Memory B cell (primary cell): ENCODE data around the gene RAC2.

Experiments used
- ATAC-seq: fragments of 150-1000 bp; cut with Tn5 transposase; 2 replicates; pipeline ENCODE4 v1.10.0; 2021; ENCODE audit warnings: low read depth, mild to moderate bottlenecking, moderate library complexity
- DNase-seq, 2 donors: peaks; one replicate each; pipeline ENCODE4 v3.0.0; 2022; ENCODE audit warnings: low spot score in 2 of 2
- H3K27ac Mint-ChIP-seq: one replicate; pipeline ENCODE4 v1.8.0; 2022; ENCODE audit warnings: mild to moderate bottlenecking, moderate library complexity, mixed read lengths
- H3K27me3 Mint-ChIP-seq: one replicate; pipeline ENCODE4 v1.8.0; 2022; ENCODE audit warnings: mixed read lengths
- H3K36me3 Mint-ChIP-seq: one replicate; pipeline ENCODE4 v1.8.0; 2022; ENCODE audit warnings: mild to moderate bottlenecking, mixed read lengths
- H3K4me1 Mint-ChIP-seq: one replicate; pipeline ENCODE4 v1.8.0; 2022; ENCODE audit warnings: mixed read lengths
- H3K4me3 Mint-ChIP-seq: one replicate; pipeline ENCODE4 v1.8.0; 2022; ENCODE audit warnings: mild to moderate bottlenecking, moderate library complexity, mixed read lengths
- H3K9me3 Mint-ChIP-seq: one replicate; pipeline ENCODE4 v1.8.0; 2022; ENCODE audit warnings: mixed read lengths

The RAC2 gene

GRCh38 chr22:37177755-37178154, 66.3 kb downstream of the RAC2 start:
- ATAC-seq (no peak), DNase-seq (no peak)
- Mint-ChIP-seq H3K9me3 (no peaks in the 10 kb centered on the region), H3K27ac (no peak overlapping the region), H3K36me3 (peaks cover 3% of the 10 kb centered on the region), H3K4me1 (peaks cover 13% of the 10 kb centered on the region), H3K27me3 (peaks cover 15% of the 10 kb centered on the region), H3K4me3 (no peak overlapping the region)

- peaks cover 3% of the 10 kb centered on the region for H3K36me3 Mint-ChIP-seq
- peaks cover 15% of the 10 kb centered on the region for H3K27me3 Mint-ChIP-seq
- no peaks in the 10 kb centered on the region for H3K9me3 Mint-ChIP-seq
- ATAC-seq (no peak), DNase-seq (no peak)
- H3K4me3 Mint-ChIP-seq, result no peak overlapping the region
- H3K4me1 Mint-ChIP-seq, result peaks cover 13% of the 10 kb centered on the region
- no peak overlapping the region for H3K27ac Mint-ChIP-seq
Observed at GRCh38 chr22:37177221-37177620, 66.8 kb downstream of the RAC2 start.

- Mint-ChIP-seq H3K4me3 (peak overlapping the region; percentile 76), H3K27ac (no peak overlapping the region), H3K4me1 (peaks cover 13% of the 10 kb centered on the region), H3K36me3 (peaks cover 3% of the 10 kb centered on the region), H3K9me3 (no peaks in the 10 kb centered on the region), H3K27me3 (peaks cover 15% of the 10 kb centered on the region)
- DNase-seq, result no peak
- peak; percentile 76 for ATAC-seq
Observed at GRCh38 chr22:37176464-37177061, 67.5 kb downstream of the RAC2 start.

- H3K4me1 Mint-ChIP-seq, result peaks cover 13% of the 10 kb centered on the region
- no peaks in the 10 kb centered on the region for H3K36me3 Mint-ChIP-seq
- no peak overlapping the region for H3K27ac Mint-ChIP-seq
- DNase-seq, result no peak
- peaks cover 13% of the 10 kb centered on the region for H3K27me3 Mint-ChIP-seq
- ATAC-seq, result no peak
- no peak overlapping the region for H3K4me3 Mint-ChIP-seq
- H3K9me3 Mint-ChIP-seq, result no peaks in the 10 kb centered on the region
Observed at GRCh38 chr22:37175414-37176281, 68.4 kb downstream of the RAC2 start.
